DND-41 (cell line): Measurements from ENCODE around the gene MACROD2.

Experiments used
- ATAC-seq: fragments of 200-7000 bp; cut with Tn5 transposase; 3 replicates; pipeline ENCODE4 v1.9.1; 2021; ENCODE audit warnings: low read depth; ENCODE audit not compliant: insufficient read depth
- DNase-seq: peaks from one replicate; pipeline ENCODE4 v3.0.0-alpha.2; 2020
- H2AFZ ChIP-seq: 2 replicates; pipeline ENCODE4 v1.6.0; 2012; ENCODE audit warnings: low read depth, low read length
- H3K27ac ChIP-seq: 2 replicates; pipeline ENCODE4 v1.5.1; 2012; ENCODE audit warnings: low read length, inconsistent platforms
- H3K27me3 ChIP-seq: fragments of 200-600 bp; sonication (generic); 2 replicates; pipeline ENCODE4 v1.6.0; 2012; ENCODE audit warnings: low read length, mild to moderate bottlenecking, inconsistent platforms; ENCODE audit not compliant: insufficient read depth, poor library complexity
- H3K36me3 ChIP-seq: 2 replicates; pipeline ENCODE4 v1.5.1; 2012; ENCODE audit warnings: low read length, inconsistent platforms; ENCODE audit not compliant: insufficient read depth
- H3K4me1 ChIP-seq: 2 replicates; pipeline ENCODE4 v1.5.1; 2012; ENCODE audit warnings: mild to moderate bottlenecking, low read length; ENCODE audit not compliant: insufficient read depth
- H3K4me2 ChIP-seq: 2 replicates; pipeline ENCODE4 v1.6.0; 2012; ENCODE audit warnings: mild to moderate bottlenecking, moderate library complexity, low read length, inconsistent platforms; ENCODE audit not compliant: insufficient read depth
- H3K4me3 ChIP-seq, 2 experiments: fragments of 200-600 bp in 1 of 2; shearing (Covaris generic) in 1 of 2; 2 replicates each; pipeline ENCODE4 v1.5.1; 2012 to 2016; ENCODE audit warnings: inconsistent platforms in 2 of 2, low read length in 2 of 2, mild to moderate bottlenecking in 2 of 2, low read depth in 1 of 2, moderate library complexity in 1 of 2
- H3K79me2 ChIP-seq: 2 replicates; pipeline ENCODE4 v1.6.0; 2012; ENCODE audit warnings: low read length, inconsistent platforms; ENCODE audit not compliant: insufficient read depth
- H3K9ac ChIP-seq: 2 replicates; pipeline ENCODE4 v1.6.0; 2012; ENCODE audit warnings: low read depth, mild to moderate bottlenecking, inconsistent platforms, low read length, moderate library complexity
- H3K9me3 ChIP-seq: 2 replicates; pipeline ENCODE4 v1.5.1; 2012; ENCODE audit warnings: low read length, moderate library complexity, mild to moderate bottlenecking, inconsistent platforms; ENCODE audit not compliant: insufficient read depth, severe bottlenecking
- H4K20me1 ChIP-seq: 2 replicates; pipeline ENCODE4 v1.6.0; 2012; ENCODE audit warnings: low read length; ENCODE audit not compliant: insufficient read depth
- CTCF ChIP-seq: IDR thresholded peaks from 2 replicates; pipeline ENCODE4 v1.5.1; 2012; ENCODE audit warnings: borderline replicate concordance, low read length, moderate library complexity, mild to moderate bottlenecking; ENCODE audit not compliant: poor library complexity, severe bottlenecking; ENCODE audit errors: extremely low read depth
- EZH2 ChIP-seq: IDR thresholded peaks from 3 replicates; pipeline ENCODE4 v1.6.1; 2012; ENCODE audit warnings: borderline replicate concordance, low read depth, mild to moderate bottlenecking, moderate library complexity, low read length, inconsistent platforms; ENCODE audit not compliant: severe bottlenecking

The MACROD2 gene

GRCh38 chr20:14986656-14987055 lies 991.3 kb downstream of the MACROD2 start:
- ATAC-seq, result no peak
- H2AFZ ChIP-seq, result no peak overlapping the region
- DNase-seq, result no peak
- H3K4me1 ChIP-seq, result no peaks in the 10 kb centered on the region
- no peak overlapping the region for H3K27ac ChIP-seq
- H3K27me3 ChIP-seq, result no peaks in the 10 kb centered on the region
- no peak overlapping the region for H3K4me3 ChIP-seq
- H3K4me2 ChIP-seq, result no peak overlapping the region
- H3K9ac ChIP-seq, result no peak overlapping the region
- peaks cover 11% of the 10 kb centered on the region for H3K9me3 ChIP-seq
- H3K36me3 ChIP-seq, result no peaks in the 10 kb centered on the region
- TF ChIP-seq EZH2 (no peak), CTCF (no peak)
- H4K20me1 ChIP-seq, result no peaks in the 10 kb centered on the region
- H3K79me2 ChIP-seq, result no peaks in the 10 kb centered on the region

- DNase-seq, result no peak
- H3K4me3 ChIP-seq, result no peak overlapping the region
- no peaks in the 10 kb centered on the region for H3K79me2 ChIP-seq
- no peak overlapping the region for H3K9ac ChIP-seq
- no peak overlapping the region for H2AFZ ChIP-seq
- no peak for ATAC-seq
- no peaks in the 10 kb centered on the region for H3K4me1 ChIP-seq
- TF ChIP-seq EZH2 (no peak), CTCF (no peak)
- no peak overlapping the region for H3K27ac ChIP-seq
- no peaks in the 10 kb centered on the region for H4K20me1 ChIP-seq
- no peak overlapping the region for H3K4me2 ChIP-seq
- H3K27me3 ChIP-seq, result no peaks in the 10 kb centered on the region
- no peaks in the 10 kb centered on the region for H3K9me3 ChIP-seq
- no peaks in the 10 kb centered on the region for H3K36me3 ChIP-seq
These were observed 994.4 kb downstream of the MACROD2 start for GRCh38 chr20:14989535-14990290.

- no peaks in the 10 kb centered on the region for H3K27me3 ChIP-seq
- H3K4me3 ChIP-seq, result no peak overlapping the region
- H3K4me2 ChIP-seq, result no peak overlapping the region
- TF ChIP-seq CTCF (no peak), EZH2 (no peak)
- no peak overlapping the region for H3K27ac ChIP-seq
- ATAC-seq (no peak), DNase-seq (no peak)
- no peak overlapping the region for H2AFZ ChIP-seq
- no peaks in the 10 kb centered on the region for H3K9me3 ChIP-seq
- no peaks in the 10 kb centered on the region for H3K4me1 ChIP-seq
- H3K79me2 ChIP-seq, result no peaks in the 10 kb centered on the region
- H3K9ac ChIP-seq, result no peak overlapping the region
- no peaks in the 10 kb centered on the region for H4K20me1 ChIP-seq
- no peaks in the 10 kb centered on the region for H3K36me3 ChIP-seq
These were observed 995.7 kb downstream of the MACROD2 start for GRCh38 chr20:14991023-14991422.
